NAMALWA (cell line): ENCODE measurements around the gene PSD.

Experiments
- DNase-seq: peaks from one replicate; pipeline ENCODE4 v3.0.0-alpha.2; 2015; ENCODE audit warnings: low spot score

PSD gene

GRCh38 chr10:102403115-102403514 lies 15.5 kb downstream of the PSD start:
- no peak for DNase-seq

GRCh38 chr10:102402512-102402896 lies 16.1 kb downstream of the PSD start:
- DNase-seq, result no peak

GRCh38 chr10:102401735-102402511 lies 16.7 kb downstream of the PSD start:
- no peak for DNase-seq

GRCh38 chr10:102401342-102401654 lies 17.3 kb downstream of the PSD start:
- no peak for DNase-seq

GRCh38 chr10:102400598-102401341 lies 17.8 kb downstream of the PSD start:
- no peak for DNase-seq

GRCh38 chr10:102400076-102400475 lies 18.5 kb downstream of the PSD start:
- DNase-seq, result no peak

- peak; percentile 91 for DNase-seq
These were observed 19.2 kb downstream of the PSD start for GRCh38 chr10:102399217-102400021.

GRCh38 chr10:102398172-102399020 lies 20.2 kb downstream of the PSD start:
- DNase-seq, result no peak

- DNase-seq, result no peak
These were observed 21.1 kb downstream of the PSD start for GRCh38 chr10:102397222-102398171.

GRCh38 chr10:102396730-102397151 lies 21.8 kb downstream of the PSD start:
- DNase-seq, result no peak

GRCh38 chr10:102396317-102396650 lies 22.3 kb downstream of the PSD start:
- no peak for DNase-seq

GRCh38 chr10:102395400-102396316 lies 22.9 kb downstream of the PSD start, which contains the start of gene NFKB2:
TSS of gene NFKB2 (plus strand) at chr10:102395705. CDS start at chr10:102395960, 255 bp downstream.
- peak; percentile 91 for DNase-seq

GRCh38 chr10:102394801-102395399 lies 23.7 kb downstream of the PSD start:
- peak; percentile 80 for DNase-seq

- DNase-seq, result peak; percentile 98
These were observed 24.3 kb downstream of the PSD start for GRCh38 chr10:102394079-102394800.

GRCh38 chr10:102393411-102394078 lies 25.0 kb downstream of the PSD start:
- DNase-seq, result no peak

- no peak for DNase-seq
These were observed 26.3 kb downstream of the PSD start for GRCh38 chr10:102392306-102392705.

GRCh38 chr10:102389894-102390293 lies 28.7 kb downstream of the PSD start:
- DNase-seq, result no peak
